NCI-H2081 (cell line): Measurements from ENCODE around the gene EBF3.

Source experiments
- DNase-seq, 2 experiments: peaks; one replicate each; lab custom pipeline; 2025; lab: John Stamatoyannopoulos, UW

EBF3 gene

GRCh38 chr10:129888784-129889616 lies 75.1 kb downstream of the EBF3 start:
- DNase-seq = no peak

- no peak for DNase-seq
These were observed 75.9 kb downstream of the EBF3 start for GRCh38 chr10:129887986-129888783.

GRCh38 chr10:129887381-129887905 lies 76.6 kb downstream of the EBF3 start:
- no peak for DNase-seq

- DNase-seq = no peak
These were observed 77.8 kb downstream of the EBF3 start for GRCh38 chr10:129886263-129886662.

- no peak for DNase-seq
These were observed 78.5 kb downstream of the EBF3 start for GRCh38 chr10:129885526-129885925.

GRCh38 chr10:129884398-129885078 lies 79.5 kb downstream of the EBF3 start:
- no peak for DNase-seq

- no peak for DNase-seq
These were observed 80.3 kb downstream of the EBF3 start for GRCh38 chr10:129883626-129884397.

GRCh38 chr10:129883029-129883428 lies 81.0 kb downstream of the EBF3 start:
- DNase-seq = no peak

- no peak for DNase-seq
These were observed 81.6 kb downstream of the EBF3 start for GRCh38 chr10:129882291-129883010.

GRCh38 chr10:129881641-129882040 lies 82.4 kb downstream of the EBF3 start:
- no peak for DNase-seq

- no peak for DNase-seq
These were observed 83.7 kb downstream of the EBF3 start for GRCh38 chr10:129880191-129880870.

- peak; percentile 3 to 16 for DNase-seq
These were observed 84.4 kb downstream of the EBF3 start for GRCh38 chr10:129879655-129880054.

GRCh38 chr10:129878835-129879234 lies 85.2 kb downstream of the EBF3 start:
- no peak for DNase-seq

- no peak for DNase-seq
These were observed 86.2 kb downstream of the EBF3 start for GRCh38 chr10:129877773-129878371.

- no peak for DNase-seq
These were observed 87.2 kb downstream of the EBF3 start for GRCh38 chr10:129876838-129877237.

- DNase-seq = no peak
These were observed 87.9 kb downstream of the EBF3 start for GRCh38 chr10:129875993-129876726.

- DNase-seq = no peak
These were observed 90.7 kb downstream of the EBF3 start for GRCh38 chr10:129873351-129873750.

- DNase-seq = no peak
These were observed 92.1 kb downstream of the EBF3 start for GRCh38 chr10:129871966-129872365.

GRCh38 chr10:129870961-129871621 lies 93.0 kb downstream of the EBF3 start:
- peak in 1 of 2 experiments; percentile 2 for DNase-seq
